ENCODE measurements around the gene B9D1.

The B9D1 gene

DNA sequence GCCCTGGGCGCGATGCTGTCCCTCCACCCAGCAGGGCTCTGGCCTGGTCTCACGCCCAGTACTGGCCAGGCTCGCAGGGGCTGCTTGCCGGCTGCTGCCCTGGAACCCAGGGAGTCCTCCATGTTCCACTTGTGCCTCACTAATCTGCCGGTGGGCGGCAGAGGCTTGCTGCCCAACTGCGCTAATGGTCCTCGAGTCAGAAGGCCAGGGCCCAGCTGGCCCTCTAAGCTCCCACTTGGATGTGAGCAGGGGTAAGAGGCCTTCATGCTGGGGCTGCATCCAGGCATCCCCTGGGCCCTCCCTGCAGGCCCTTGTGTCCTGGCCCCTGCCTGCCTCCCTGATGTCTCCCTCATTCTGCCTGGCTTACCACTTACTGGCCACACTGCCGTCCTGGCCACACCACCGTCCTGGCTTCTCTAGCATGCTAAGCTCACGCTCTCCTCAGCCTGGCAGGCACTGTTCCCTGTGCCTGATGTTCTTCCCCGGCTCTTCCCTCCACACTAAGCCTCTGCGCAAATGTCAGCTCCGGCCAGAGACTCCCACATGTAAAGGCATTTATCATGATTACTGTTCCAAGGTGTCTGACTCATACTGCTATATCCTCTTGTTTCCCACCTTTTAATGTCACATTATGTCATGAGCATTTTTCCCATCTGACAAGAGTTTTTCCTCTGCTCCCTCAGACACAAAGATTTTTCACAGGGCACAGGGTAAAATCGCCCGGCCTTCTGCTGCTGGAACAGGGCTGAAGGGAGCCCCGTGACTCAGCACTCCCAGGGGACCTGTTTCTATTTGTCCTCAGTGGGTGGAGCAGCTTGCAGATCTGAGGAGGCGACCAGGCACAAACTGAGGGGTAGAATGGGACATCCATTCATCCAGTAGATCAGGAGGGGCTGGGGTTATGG lies 15.9 kb downstream of the B9D1 start:
- CTCF ChIA-PET, result no interaction called here
- Mint-ChIP-seq H3K4me1 (no peaks in the 10 kb centered on the region), H3K9me3 (no peaks in the 10 kb centered on the region), H3K27ac (no peak overlapping the region), H3K36me3 (no peaks in the 10 kb centered on the region), H3K27me3 (peaks cover 33% of the 10 kb centered on the region), H3K4me3 (no peak overlapping the region)
- DNase-seq, result no peak

DNA sequence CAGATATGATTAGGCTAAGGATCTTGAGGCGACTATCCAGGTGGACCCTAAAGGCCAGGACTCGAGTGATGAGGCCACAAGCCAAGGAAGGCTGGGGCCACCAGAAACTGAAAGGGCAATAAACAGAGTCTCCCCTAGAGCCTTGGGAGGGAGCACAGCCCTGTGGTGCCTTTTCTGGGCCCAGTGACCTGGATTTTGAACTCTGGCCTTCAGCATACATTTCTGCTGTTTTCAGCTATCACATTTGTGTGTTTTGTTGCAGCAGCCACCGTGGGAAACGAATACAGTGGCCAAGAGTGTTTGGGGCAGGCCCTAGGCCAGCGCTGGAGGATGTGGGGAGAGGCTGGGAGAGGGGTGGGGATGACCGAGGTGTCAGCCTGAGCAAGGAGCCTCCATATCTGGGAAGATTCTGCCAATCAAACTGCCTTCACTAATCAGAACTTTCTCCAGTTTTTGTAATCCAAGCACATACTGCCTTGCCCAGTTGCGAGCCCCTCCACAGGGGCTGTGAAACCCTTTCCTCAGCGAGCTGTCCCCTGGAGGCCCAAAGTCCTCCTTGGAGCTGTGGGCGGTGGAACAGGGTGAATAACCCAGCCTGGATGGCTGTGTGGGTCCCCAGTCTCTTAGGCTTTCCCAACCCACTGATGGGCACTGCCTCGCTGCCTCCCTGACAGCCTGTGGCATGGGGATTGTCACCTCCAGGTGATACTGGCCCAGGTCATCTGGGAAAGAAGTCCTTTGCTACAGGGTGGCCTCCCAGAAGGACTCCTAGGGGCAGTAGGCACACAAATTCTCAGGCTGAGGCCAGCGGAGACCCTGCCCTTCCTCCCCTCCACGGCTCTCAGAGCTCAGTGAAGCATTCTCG lies 16.8 kb downstream of the B9D1 start:
- H3K9me3 Mint-ChIP-seq, result no peaks in the 10 kb centered on the region
- H3K4me1 Mint-ChIP-seq, result no peaks in the 10 kb centered on the region
- H3K27me3 Mint-ChIP-seq, result peaks cover 35% of the 10 kb centered on the region
- H3K4me3 Mint-ChIP-seq, result no peak overlapping the region
- DNase-seq, result no peak
- H3K27ac Mint-ChIP-seq, result no peak overlapping the region
- no peaks in the 10 kb centered on the region for H3K36me3 Mint-ChIP-seq
- CTCF ChIA-PET, result no interaction called here

- no peaks in the 10 kb centered on the region for H3K36me3 Mint-ChIP-seq
- no peak overlapping the region for H3K4me3 Mint-ChIP-seq
- CTCF ChIA-PET, result no interaction called here
- H3K9me3 Mint-ChIP-seq, result no peaks in the 10 kb centered on the region
- peaks cover 35% of the 10 kb centered on the region for H3K27me3 Mint-ChIP-seq
- no peaks in the 10 kb centered on the region for H3K4me1 Mint-ChIP-seq
- DNase-seq, result no peak
- H3K27ac Mint-ChIP-seq, result no peak overlapping the region
Observed at GRCh38 chr17:19345067-19345460, 17.5 kb downstream of the B9D1 start.

DNA sequence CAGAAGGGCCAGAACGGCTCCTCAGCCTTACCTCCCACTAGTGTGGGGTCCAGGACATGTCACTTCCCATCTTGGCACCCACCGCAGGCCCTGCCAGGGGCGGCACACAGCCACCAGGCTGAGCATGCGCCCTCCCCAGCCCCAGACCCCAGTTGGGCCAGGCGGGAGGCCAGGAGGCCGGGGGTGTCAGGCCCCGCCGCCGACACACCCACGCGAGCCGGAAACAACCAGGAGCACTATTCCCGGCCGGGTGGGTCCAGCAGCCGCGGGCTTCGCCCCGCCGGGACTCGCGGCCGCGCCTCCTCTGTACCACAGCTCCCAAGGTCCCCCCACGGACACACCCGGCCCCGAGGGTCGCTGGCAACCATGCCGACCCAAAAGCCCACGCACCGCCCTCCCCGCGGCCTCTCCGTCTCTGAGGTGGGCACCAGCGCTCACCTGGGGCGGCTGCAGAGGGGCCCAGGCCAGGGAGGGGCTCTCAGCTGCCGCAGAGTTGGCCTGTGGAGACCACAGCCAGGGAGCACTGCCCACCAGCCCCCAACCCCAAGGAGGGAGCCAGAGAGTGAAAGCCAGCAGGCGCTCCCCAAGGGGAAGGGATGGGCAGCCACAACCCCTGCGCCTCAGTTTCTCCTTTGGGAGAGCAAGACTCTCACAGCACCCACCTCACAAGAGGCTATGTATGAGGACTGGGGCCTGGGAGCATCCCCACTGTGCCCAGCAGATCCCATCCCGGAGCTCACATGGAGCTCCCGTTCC lies 18.0 kb downstream of the B9D1 start:
- Mint-ChIP-seq H3K4me1 (no peaks in the 10 kb centered on the region), H3K4me3 (no peak overlapping the region), H3K36me3 (no peaks in the 10 kb centered on the region), H3K27ac (no peak overlapping the region), H3K27me3 (peaks cover 38% of the 10 kb centered on the region), H3K9me3 (no peaks in the 10 kb centered on the region)
- CTCF ChIA-PET, result no interaction called here
- DNase-seq, result no peak

DNA sequence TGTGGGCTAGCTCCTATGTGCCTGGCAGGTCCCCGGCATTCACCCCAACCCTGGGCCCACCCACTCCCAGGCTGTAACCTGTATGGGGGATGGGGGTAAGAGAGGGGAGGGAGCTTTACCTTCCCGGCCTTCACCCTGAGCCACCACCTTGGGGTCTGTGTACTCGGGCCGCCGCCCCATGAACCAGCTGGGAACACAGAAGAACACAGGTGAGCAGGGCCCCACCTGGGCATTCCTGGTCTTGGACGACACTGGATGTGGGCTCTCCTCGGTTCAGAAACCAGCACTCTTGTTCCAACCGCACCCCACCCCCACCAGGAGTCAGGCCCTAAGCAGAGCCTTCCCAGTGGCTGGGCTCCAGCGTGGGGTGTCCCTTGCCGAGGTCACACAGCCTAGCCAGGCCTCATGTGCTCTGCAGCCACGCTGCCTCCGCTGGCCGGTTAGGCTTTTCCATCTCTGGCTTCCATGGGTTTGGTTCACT lies 18.8 kb downstream of the B9D1 start:
- Mint-ChIP-seq H3K27ac (no peak overlapping the region), H3K4me1 (no peaks in the 10 kb centered on the region), H3K36me3 (no peaks in the 10 kb centered on the region), H3K27me3 (peaks cover 44% of the 10 kb centered on the region), H3K9me3 (no peaks in the 10 kb centered on the region), H3K4me3 (no peak overlapping the region)
- CTCF ChIA-PET, result no interaction called here
- no peak for DNase-seq

- Mint-ChIP-seq H3K27me3 (peaks cover 49% of the 10 kb centered on the region), H3K4me3 (no peak overlapping the region), H3K27ac (no peak overlapping the region), H3K9me3 (no peaks in the 10 kb centered on the region), H3K4me1 (no peaks in the 10 kb centered on the region), H3K36me3 (no peaks in the 10 kb centered on the region)
- CTCF ChIA-PET, result interaction anchor here (0.6 kb wide), 1 partner anchor 747 kb away, joined by 3 read pairs; no protein-coding TSS in a partner anchor
- no peak for DNase-seq
Observed at GRCh38 chr17:19343256-19343630, 19.3 kb downstream of the B9D1 start.

DNA sequence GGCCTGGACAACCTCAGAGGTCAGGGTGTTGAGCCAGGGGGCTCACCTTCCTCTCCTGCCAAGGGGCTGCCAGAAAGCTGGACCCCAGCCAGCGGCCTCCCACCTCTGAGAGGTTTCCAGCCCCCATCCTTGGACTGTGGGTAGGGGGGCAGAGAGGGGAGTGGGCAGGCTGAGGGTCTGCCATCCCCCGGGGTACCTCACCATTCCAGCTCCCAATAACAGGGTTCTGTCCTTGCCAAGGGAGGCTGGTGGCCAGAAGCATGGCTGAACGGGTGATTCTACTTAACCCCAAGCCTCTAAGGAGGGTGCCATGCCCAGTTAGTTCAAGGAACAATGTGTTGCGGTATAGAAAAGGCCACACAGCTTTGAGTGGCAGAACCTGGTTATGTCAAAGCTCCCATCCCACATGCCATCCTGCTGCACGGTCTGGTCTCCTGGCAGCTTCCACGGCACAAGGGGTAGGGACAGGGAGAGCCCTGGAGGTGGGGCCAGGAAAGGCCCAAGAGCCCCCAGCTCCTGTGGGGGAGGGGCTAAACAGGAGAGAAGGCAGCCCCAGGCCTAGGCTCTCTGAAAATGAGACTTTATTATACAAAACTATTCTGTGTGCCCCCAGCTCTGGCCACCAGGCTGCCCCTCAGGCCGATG lies 19.8 kb downstream of the B9D1 start:
- CTCF ChIA-PET, result interaction anchor here (0.6 kb wide), 1 partner anchor 748 kb away, joined by 3 read pairs; no protein-coding TSS in a partner anchor
- no peak for DNase-seq
- Mint-ChIP-seq H3K9me3 (no peaks in the 10 kb centered on the region), H3K4me1 (no peaks in the 10 kb centered on the region), H3K4me3 (no peak overlapping the region), H3K27me3 (peaks cover 51% of the 10 kb centered on the region), H3K27ac (no peak overlapping the region), H3K36me3 (no peaks in the 10 kb centered on the region)

DNA sequence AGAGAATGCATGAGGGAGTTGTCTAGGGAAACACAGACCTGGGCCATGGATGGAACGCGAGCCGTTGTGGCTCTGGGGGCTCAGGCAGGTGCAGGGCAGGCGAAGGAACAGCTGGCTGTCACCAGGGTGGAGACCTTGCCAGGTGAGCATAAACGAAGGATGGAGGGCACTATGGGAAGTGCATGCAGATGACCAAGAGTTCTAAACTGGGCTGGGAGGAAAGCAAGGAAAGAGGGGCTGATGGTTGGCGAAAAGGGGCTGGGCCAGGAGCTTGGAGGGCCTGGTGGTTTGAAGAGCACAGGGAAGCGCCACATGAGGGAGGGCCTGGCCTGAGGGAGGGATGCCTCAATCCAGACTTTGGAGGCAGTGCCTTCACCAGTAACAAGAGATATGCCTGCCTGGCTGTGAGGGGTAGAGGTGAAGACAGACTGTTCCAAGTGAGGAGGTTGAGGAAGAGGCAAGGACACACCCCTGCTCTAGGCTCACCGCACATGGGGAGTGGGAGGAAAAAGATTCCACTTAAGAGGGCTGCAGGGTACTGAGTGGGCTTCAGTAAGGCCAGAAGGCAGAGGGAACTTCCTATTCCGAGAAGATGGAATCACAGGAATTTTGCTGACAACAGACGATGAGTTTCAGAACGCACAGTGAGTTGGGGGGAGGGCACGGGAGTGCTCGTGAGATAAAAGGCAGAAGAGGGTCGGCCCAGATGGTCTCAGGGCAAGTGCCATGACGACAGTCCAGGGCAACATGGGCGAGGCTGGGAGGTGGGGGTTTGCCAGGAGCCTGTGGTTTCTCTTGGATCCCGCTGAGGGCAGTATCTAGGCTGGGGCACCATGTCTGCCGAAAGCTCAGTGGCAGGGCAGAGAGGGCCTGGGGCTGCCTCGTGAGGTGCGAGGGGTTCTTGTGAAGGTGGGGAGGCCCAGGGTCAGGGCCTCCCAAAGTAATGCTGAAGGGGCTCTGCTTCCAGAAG lies 20.6 kb downstream of the B9D1 start:
- H3K9me3 Mint-ChIP-seq, result no peaks in the 10 kb centered on the region
- CTCF ChIA-PET, result no interaction called here
- H3K36me3 Mint-ChIP-seq, result no peaks in the 10 kb centered on the region
- H3K4me3 Mint-ChIP-seq, result no peak overlapping the region
- H3K27me3 Mint-ChIP-seq, result peaks cover 51% of the 10 kb centered on the region
- DNase-seq, result no peak
- no peaks in the 10 kb centered on the region for H3K4me1 Mint-ChIP-seq
- H3K27ac Mint-ChIP-seq, result no peak overlapping the region

- CTCF ChIA-PET, result no interaction called here
- no peaks in the 10 kb centered on the region for H3K4me1 Mint-ChIP-seq
- DNase-seq, result no peak
- H3K36me3 Mint-ChIP-seq, result no peaks in the 10 kb centered on the region
- no peak overlapping the region for H3K27ac Mint-ChIP-seq
- H3K9me3 Mint-ChIP-seq, result no peaks in the 10 kb centered on the region
- H3K27me3 Mint-ChIP-seq, result peaks cover 51% of the 10 kb centered on the region
- no peak overlapping the region for H3K4me3 Mint-ChIP-seq
Observed at GRCh38 chr17:19341211-19341631, 21.3 kb downstream of the B9D1 start.

- no peak overlapping the region for H3K4me3 Mint-ChIP-seq
- no peaks in the 10 kb centered on the region for H3K36me3 Mint-ChIP-seq
- DNase-seq, result no peak
- no peaks in the 10 kb centered on the region for H3K4me1 Mint-ChIP-seq
- no peak overlapping the region for H3K27ac Mint-ChIP-seq
- peaks cover 55% of the 10 kb centered on the region for H3K27me3 Mint-ChIP-seq
- CTCF ChIA-PET, result interaction anchor here (0.9 to 2.4 kb wide), 7 partner anchors 10 to 427 kb away, joined by 3 to 8 read pairs (median 5); partner anchors contain the start of gene EPN2
- no peaks in the 10 kb centered on the region for H3K9me3 Mint-ChIP-seq
Observed at GRCh38 chr17:19339341-19339815, 23.1 kb downstream of the B9D1 start.

GRCh38 chr17:19338031-19338990 lies 24.2 kb downstream of the B9D1 start:
- Mint-ChIP-seq H3K9me3 (no peaks in the 10 kb centered on the region), H3K4me3 (no peak overlapping the region), H3K27ac (no peak overlapping the region), H3K36me3 (no peaks in the 10 kb centered on the region), H3K27me3 (peaks cover 64% of the 10 kb centered on the region), H3K4me1 (no peaks in the 10 kb centered on the region)
- DNase-seq, result peak; percentile 80
- CTCF ChIA-PET, result interaction anchor here (0.6 to 2.4 kb wide), 9 partner anchors 9 to 1662 kb away, joined by 3 to 8 read pairs (median 4); partner anchors contain the start of gene EPN2

- Mint-ChIP-seq H3K36me3 (no peaks in the 10 kb centered on the region), H3K27me3 (peaks cover 70% of the 10 kb centered on the region), H3K27ac (no peak overlapping the region), H3K4me3 (no peak overlapping the region), H3K4me1 (no peaks in the 10 kb centered on the region), H3K9me3 (no peaks in the 10 kb centered on the region)
- DNase-seq, result no peak
- CTCF ChIA-PET, result interaction anchor here (0.7 to 2.4 kb wide), 4 partner anchors 8 to 1663 kb away, joined by 3 to 8 read pairs (median 5); no protein-coding TSS in a partner anchor
Observed at GRCh38 chr17:19337712-19338023, 24.9 kb downstream of the B9D1 start.

Data from activated naive CD4-positive, alpha-beta T cell treated with anti-CD3 and anti-CD28 coated beads, Interleukin-2, amount 10 ng/mL, durations not matched to agents 7 days and 5 days (primary cell).